H1 (cell line): Measurements from ENCODE around the gene TMEM236. TPM values are rescaled to one million over a fixed set of nuclear protein-coding genes. Genes with fewer than 3 reads are reported as not detected.

Experiments used
- CTCF ChIA-PET: fragments of 300-600 bp; sonication (Branson Sonifier 250); formaldehyde crosslinking; loops from one replicate; lab custom pipeline; 2021; ENCODE audit not compliant: partially characterized antibody; lab: Charles Lee
- POLR2A ChIA-PET: fragments of 300-600 bp; sonication (Branson Sonifier 250); formaldehyde crosslinking; loops from one replicate; lab custom pipeline; 2021; ENCODE audit warnings: inconsistent platforms; ENCODE audit not compliant: partially characterized antibody; lab: Charles Lee
- DNase-seq, 2 experiments: peaks; one replicate each; pipeline versions ENCODE4 v3.0.0 to v3.0.0-alpha.2; 2010 to 2022; ENCODE audit warnings: low spot score in 2 of 2, low read depth in 1 of 2, mixed read lengths in 1 of 2
- FAIRE-seq: peaks from 2 replicates; lab custom pipeline; 2011; peaks lifted over from hg19 to GRCh38; lab: Jason Lieb, UNC
- H2AFZ ChIP-seq: 2 replicates; pipeline ENCODE4 v1.8.1; 2012; ENCODE audit warnings: low read length, inconsistent platforms
- H2AK5ac ChIP-seq: 2 replicates; pipeline ENCODE4 v1.6.1; 2013; ENCODE audit warnings: low read depth, low read length
- H2BK120ac ChIP-seq: replicated peaks from 2 replicates; pipeline ENCODE3; 2013; ENCODE audit warnings: low read depth, low read length, inconsistent platforms
- H2BK12ac ChIP-seq: 2 replicates; pipeline ENCODE4 v1.6.1; 2013; ENCODE audit warnings: low read depth, low read length
- H2BK15ac ChIP-seq: 2 replicates; pipeline ENCODE4 v1.6.1; 2013; ENCODE audit warnings: low read length
- H2BK20ac ChIP-seq: 2 replicates; pipeline ENCODE4 v1.6.1; 2013; ENCODE audit warnings: low read length
- H2BK5ac ChIP-seq: 2 replicates; pipeline ENCODE4 v1.6.1; 2013; ENCODE audit warnings: low read depth, low read length
- H3K14ac ChIP-seq: 2 replicates; pipeline ENCODE4 v1.6.1; 2013; ENCODE audit warnings: inconsistent platforms; ENCODE audit not compliant: insufficient read length
- H3K18ac ChIP-seq: 2 replicates; pipeline ENCODE4 v1.6.1; 2013; ENCODE audit warnings: low read length; ENCODE audit errors: extremely low read depth
- H3K23ac ChIP-seq: 2 replicates; pipeline ENCODE4 v1.6.1; 2013; ENCODE audit warnings: inconsistent platforms; ENCODE audit not compliant: insufficient read length
- H3K23me2 ChIP-seq: 2 replicates; pipeline ENCODE4 v1.6.1; 2013; ENCODE audit warnings: low read depth, low read length
- H3K27ac ChIP-seq: 2 replicates; pipeline ENCODE4 v1.6.1; 2011; ENCODE audit warnings: low read depth, low read length, inconsistent platforms
- H3K27me3 ChIP-seq, 4 experiments: replicated peaks in 1 of 4; 1 replicate in 1 of 4; 2 replicates in 3 of 4; pipeline versions ENCODE4 v1.6.1 to v1.8.1; 2011 to 2013; ENCODE audit warnings: low read length in 3 of 4, mild to moderate bottlenecking in 3 of 4, inconsistent platforms in 2 of 4, mixed read lengths in 2 of 4, moderate library complexity in 1 of 4; ENCODE audit not compliant: control insufficient read depth in 3 of 4, insufficient read depth in 3 of 4; ENCODE audit errors: extremely low read depth in 1 of 4
- H3K36me3 ChIP-seq, 4 experiments: 2 replicates each; pipeline versions ENCODE4 v1.6.1 to v1.8.1; 2011 to 2013; ENCODE audit warnings: mild to moderate bottlenecking in 4 of 4, low read length in 3 of 4, moderate library complexity in 2 of 4, control low read depth in 1 of 4, inconsistent platforms in 1 of 4; ENCODE audit not compliant: insufficient read depth in 4 of 4, control insufficient read depth in 2 of 4
- H3K4ac ChIP-seq: replicated peaks from 2 replicates; pipeline ENCODE3; 2013; ENCODE audit warnings: low read length, low read depth, mixed read lengths, inconsistent platforms; ENCODE audit not compliant: insufficient read length
- H3K4me1 ChIP-seq, 4 experiments: replicated peaks in 1 of 4; 1 replicate in 1 of 4; 2 replicates in 3 of 4; pipeline versions ENCODE4 v1.6.1 to v1.8.1; 2011 to 2013; ENCODE audit warnings: low read length in 3 of 4, inconsistent platforms in 2 of 4, mixed read lengths in 1 of 4; ENCODE audit not compliant: insufficient read depth in 4 of 4, control insufficient read depth in 3 of 4
- H3K4me2 ChIP-seq, 2 experiments: 2 replicates each; pipeline versions ENCODE4 v1.6.1 to v1.8.1; 2011 to 2013; ENCODE audit warnings: low read depth in 2 of 2, low read length in 2 of 2, control low read depth in 1 of 2, inconsistent platforms in 1 of 2, mild to moderate bottlenecking in 1 of 2; ENCODE audit not compliant: insufficient read depth in 1 of 2
- H3K4me3 ChIP-seq, 4 experiments: fragments of 200-600, 300-600 bp in 1 of 4; sonication (generic), shearing (Covaris generic), sonication (Bioruptor Twin) in 1 of 4; 2 replicates each; pipeline versions ENCODE4 v1.5.1 to v1.8.1; 2011 to 2016; ENCODE audit warnings: low read length in 4 of 4, low read depth in 3 of 4, control low read depth in 2 of 4, inconsistent platforms in 2 of 4, mild to moderate bottlenecking in 2 of 4, mixed read lengths in 1 of 4, moderate library complexity in 1 of 4; ENCODE audit not compliant: insufficient read depth in 2 of 4; ENCODE audit errors: extremely low read depth in 1 of 4
- H3K56ac ChIP-seq: replicated peaks from 2 replicates; pipeline ENCODE3; 2013; ENCODE audit warnings: low read depth, mild to moderate bottlenecking, mixed read lengths, low read length, inconsistent platforms; ENCODE audit not compliant: insufficient read length
- H3K79me1 ChIP-seq: 2 replicates; pipeline ENCODE4 v1.6.1; 2013; ENCODE audit warnings: low read depth, low read length, control low read depth
- H3K79me2 ChIP-seq, 2 experiments: 2 replicates each; pipeline versions ENCODE4 v1.6.1 to v1.8.1; 2012 to 2013; ENCODE audit warnings: low read length in 2 of 2, mild to moderate bottlenecking in 2 of 2, inconsistent platforms in 1 of 2; ENCODE audit not compliant: insufficient read depth in 2 of 2, control insufficient read depth in 1 of 2
- H3K9ac ChIP-seq, 4 experiments: replicated peaks in 1 of 4; 1 replicate in 1 of 4; 2 replicates in 3 of 4; pipeline versions ENCODE4 v1.6.1 to v1.8.1; 2011 to 2013; ENCODE audit warnings: low read depth in 3 of 4, low read length in 3 of 4, control low read depth in 2 of 4, mild to moderate bottlenecking in 2 of 4, moderate library complexity in 2 of 4, inconsistent platforms in 1 of 4; ENCODE audit errors: extremely low read depth in 1 of 4
- H3K9me3 ChIP-seq, 2 experiments: 2 replicates each; pipeline versions ENCODE4 v1.6.1 to v1.8.1; 2012 to 2013; ENCODE audit warnings: mild to moderate bottlenecking in 2 of 2, moderate library complexity in 2 of 2, control low read depth in 1 of 2, inconsistent platforms in 1 of 2, low read depth in 1 of 2, low read length in 1 of 2, mixed read lengths in 1 of 2; ENCODE audit not compliant: insufficient read depth in 2 of 2
- H4K20me1 ChIP-seq, 2 experiments: replicated peaks in 1 of 2; 2 replicates each; pipeline versions ENCODE3 to v1.8.1; 2011 to 2013; ENCODE audit warnings: inconsistent platforms in 2 of 2, low read length in 2 of 2, mild to moderate bottlenecking in 1 of 2; ENCODE audit not compliant: insufficient read depth in 2 of 2, control insufficient read depth in 1 of 2
- H4K5ac ChIP-seq: 2 replicates; pipeline ENCODE4 v1.6.1; 2013; ENCODE audit warnings: low read length, low read depth, mixed read lengths, inconsistent platforms; ENCODE audit not compliant: insufficient read length
- H4K8ac ChIP-seq: 2 replicates; pipeline ENCODE4 v1.8.0; 2013; ENCODE audit warnings: mild to moderate bottlenecking, moderate library complexity, low read length, inconsistent platforms; ENCODE audit not compliant: insufficient read depth; ENCODE audit errors: extremely low read depth
- H4K91ac ChIP-seq: replicated peaks from 2 replicates; pipeline ENCODE3; 2013; ENCODE audit warnings: low read length, mixed read lengths, inconsistent platforms; ENCODE audit not compliant: insufficient read length
- CBX5 ChIP-seq: fragments of 300-800, 300-1000 bp; sonication (generic); IDR thresholded peaks from 2 replicates; pipeline ENCODE4 v1.7.1; 2016; ENCODE audit warnings: antibody characterized with exemption, low read length, low read depth
- CTBP2 ChIP-seq: IDR thresholded peaks from 2 replicates; pipeline ENCODE4 v1.7.0; 2011; ENCODE audit warnings: borderline replicate concordance, mild to moderate bottlenecking, moderate library complexity, mixed read lengths, low read length; ENCODE audit not compliant: insufficient read depth, insufficient read length
- GABPA ChIP-seq: IDR thresholded peaks from 2 replicates; pipeline ENCODE4 v1.6.1; 2011; ENCODE audit warnings: mild to moderate bottlenecking, low read length, moderate library complexity, borderline replicate concordance; ENCODE audit not compliant: insufficient read depth
- PHF8 ChIP-seq: fragments of 200-600 bp; sonication (generic); conservative IDR thresholded peaks from 2 replicates; pipeline ENCODE4 v1.7.1; 2012; ENCODE audit warnings: low read depth, mild to moderate bottlenecking, inconsistent platforms, low read length, moderate library complexity
- RXRA ChIP-seq: IDR thresholded peaks from 2 replicates; pipeline ENCODE4 v1.6.1; 2011; ENCODE audit warnings: low read depth, mild to moderate bottlenecking, low read length, moderate library complexity; ENCODE audit not compliant: insufficient read depth
- TAF7 ChIP-seq: optimal IDR thresholded peaks from 2 replicates; pipeline ENCODE3; 2011; ENCODE audit warnings: low read depth, mild to moderate bottlenecking, inconsistent platforms, low read length, moderate library complexity, borderline replicate concordance
- TBP ChIP-seq: IDR thresholded peaks from 2 replicates; pipeline ENCODE4 v1.6.1; 2011; ENCODE audit warnings: low read depth, low read length, improper control_type of control experiment
- WGBS, 2 experiments: shearing (Covaris generic) in 1 of 2; methylation state at CpG; one replicate each; pipeline versions ENCODE4 v1.1.6 to v1.1.7; 2013 to 2015; ENCODE audit warnings: low lambda C conversion rate in 2 of 2, mixed read lengths in 2 of 2, inconsistent platforms in 1 of 2, low coverage in 1 of 2, missing lambda C conversion rate in 1 of 2; ENCODE audit not compliant: insufficient replicate concordance in 2 of 2, insufficient coverage in 1 of 2, insufficient read length in 1 of 2; ENCODE audit errors: extremely low coverage in 1 of 2, missing lambda C conversion rate in 1 of 2; 5-methylcytosine and 5-hydroxymethylcytosine counted together
- polyA plus RNA-seq, 7 experiments: library from polyadenylated mRNA; depleted of rRNA in 3 of 7; stranded (reverse) in 5 of 7; unstranded in 2 of 7; fragments of >200 nt in 5 of 7; fragments of 200-250 nt in 2 of 7; gene quantifications; 1 replicate in 5 of 7; 2 replicates in 1 of 7; 4 replicates in 1 of 7; pipeline versions ENCODE4 v1.2.1 to v1.2.3, GENCODE V29; 2011 to 2013; ENCODE audit warnings: missing spikeins in 2 of 7, mixed read lengths in 2 of 7
- total RNA-seq: library from RNA; stranded (reverse); fragmentation: NEBNext Ultra II Directional; extraction: Animal tissue kit (Norgen Biotek cat#: 25700); gene quantifications from 2 replicates; pipeline ENCODE4 v1.2.1, GENCODE V29; 2021
- TF ChIP-seq, protein P1 (sequence below): IDR thresholded peaks from 2 replicates; pipeline ENCODE4 v1.6.1; 2012; ENCODE audit warnings: low read length, inconsistent platforms
- TF ChIP-seq, protein P2 (sequence below), 3 experiments: IDR thresholded peaks; 1 replicate in 2 of 3; 2 replicates in 1 of 3; pipeline versions ENCODE4 v1.5.1 to v1.6.1; 2011; ENCODE audit warnings: low read length in 3 of 3, mild to moderate bottlenecking in 3 of 3, inconsistent platforms in 2 of 3, low read depth in 1 of 3, moderate library complexity in 1 of 3; ENCODE audit not compliant: insufficient read depth in 1 of 3; ENCODE audit errors: control extremely low read depth in 1 of 3

Gene TMEM236
- total and polyA plus RNA-seq, 2 of the 8 experiments (the other 6 are each of a cell fraction or from before 2014, with no cell fraction given): 0.02 to 0.07 TPM

DNA sequence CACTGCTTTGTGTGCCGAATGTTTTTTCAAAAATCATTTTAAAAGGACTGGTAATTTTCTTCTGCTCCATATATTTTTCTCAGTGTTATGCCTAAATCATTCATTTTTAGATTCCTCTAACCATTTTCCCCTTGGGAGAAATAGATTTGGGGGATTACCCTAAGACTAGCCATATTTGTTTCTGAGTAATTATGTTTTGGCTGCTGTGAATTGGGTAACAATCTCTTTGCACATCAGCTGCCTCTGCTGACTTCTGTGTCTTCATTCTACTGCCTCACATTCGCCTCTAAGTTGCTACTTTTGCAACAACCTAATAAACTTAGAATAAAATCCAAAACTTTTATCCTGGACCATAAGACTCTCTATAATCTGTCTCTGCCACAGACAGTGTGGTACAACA is 38.6 kb downstream of the TMEM236 start:
- H3K56ac ChIP-seq: no peak overlapping the region
- H2AK5ac ChIP-seq: no peak overlapping the region
- H3K9me3 ChIP-seq: no peaks in the 10 kb centered on the region
- no peak overlapping the region for H3K14ac ChIP-seq
- H3K79me1 ChIP-seq: no peaks in the 10 kb centered on the region
- no peak overlapping the region for H4K91ac ChIP-seq
- no peak overlapping the region for H3K4me2 ChIP-seq
- no peak overlapping the region for H2BK12ac ChIP-seq
- no peaks in the 10 kb centered on the region for H3K23me2 ChIP-seq
- H3K4ac ChIP-seq: no peak overlapping the region
- H2BK5ac ChIP-seq: no peak overlapping the region
- no peak overlapping the region for H2BK15ac ChIP-seq
- no peak overlapping the region for H3K27ac ChIP-seq
- H2BK20ac ChIP-seq: no peak overlapping the region
- FAIRE-seq (no peak), DNase-seq (no peak)
- 81% methylated on average over 2 of the region's 2 CpGs; no CpG with 5 or more reads in 1 of the 2 experiments for WGBS, 2 experiments
- no peak overlapping the region for H4K5ac ChIP-seq
- POLR2A ChIA-PET: no interaction called here
- no peak overlapping the region for H2BK120ac ChIP-seq
- no peak overlapping the region for H2AFZ ChIP-seq
- H3K9ac ChIP-seq: no peak overlapping the region
- no peaks in the 10 kb centered on the region; a peak in 1 of 7 replicates for H3K4me1 ChIP-seq
- H3K36me3 ChIP-seq: no peaks in the 10 kb centered on the region
- H4K8ac ChIP-seq: no peak overlapping the region
- no peaks in the 10 kb centered on the region for H3K79me2 ChIP-seq
- no peak overlapping the region for H3K4me3 ChIP-seq
- CTCF ChIA-PET: interaction anchor here (0.8 to 3.9 kb wide), 3 partner anchors 9 to 52 kb away, joined by 5 to 18 read pairs (median 7); no protein-coding TSS in a partner anchor
- no peaks in the 10 kb centered on the region for H4K20me1 ChIP-seq
- H3K27me3 ChIP-seq: no peaks in the 10 kb centered on the region
- H3K18ac ChIP-seq: no peak overlapping the region
- H3K23ac ChIP-seq: no peak overlapping the region
- no peak for TF ChIP-seq GABPA
- TF ChIP-seq RXRA: no peak
- TF ChIP-seq, protein P1, sequence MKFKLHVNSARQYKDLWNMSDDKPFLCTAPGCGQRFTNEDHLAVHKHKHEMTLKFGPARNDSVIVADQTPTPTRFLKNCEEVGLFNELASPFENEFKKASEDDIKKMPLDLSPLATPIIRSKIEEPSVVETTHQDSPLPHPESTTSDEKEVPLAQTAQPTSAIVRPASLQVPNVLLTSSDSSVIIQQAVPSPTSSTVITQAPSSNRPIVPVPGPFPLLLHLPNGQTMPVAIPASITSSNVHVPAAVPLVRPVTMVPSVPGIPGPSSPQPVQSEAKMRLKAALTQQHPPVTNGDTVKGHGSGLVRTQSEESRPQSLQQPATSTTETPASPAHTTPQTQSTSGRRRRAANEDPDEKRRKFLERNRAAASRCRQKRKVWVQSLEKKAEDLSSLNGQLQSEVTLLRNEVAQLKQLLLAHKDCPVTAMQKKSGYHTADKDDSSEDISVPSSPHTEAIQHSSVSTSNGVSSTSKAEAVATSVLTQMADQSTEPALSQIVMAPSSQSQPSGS: no peak
- no peak for TF ChIP-seq TBP
- no peak for TF ChIP-seq CTBP2
- TF ChIP-seq CBX5: no peak
- TF ChIP-seq TAF7: no peak
- TF ChIP-seq, protein P2, sequence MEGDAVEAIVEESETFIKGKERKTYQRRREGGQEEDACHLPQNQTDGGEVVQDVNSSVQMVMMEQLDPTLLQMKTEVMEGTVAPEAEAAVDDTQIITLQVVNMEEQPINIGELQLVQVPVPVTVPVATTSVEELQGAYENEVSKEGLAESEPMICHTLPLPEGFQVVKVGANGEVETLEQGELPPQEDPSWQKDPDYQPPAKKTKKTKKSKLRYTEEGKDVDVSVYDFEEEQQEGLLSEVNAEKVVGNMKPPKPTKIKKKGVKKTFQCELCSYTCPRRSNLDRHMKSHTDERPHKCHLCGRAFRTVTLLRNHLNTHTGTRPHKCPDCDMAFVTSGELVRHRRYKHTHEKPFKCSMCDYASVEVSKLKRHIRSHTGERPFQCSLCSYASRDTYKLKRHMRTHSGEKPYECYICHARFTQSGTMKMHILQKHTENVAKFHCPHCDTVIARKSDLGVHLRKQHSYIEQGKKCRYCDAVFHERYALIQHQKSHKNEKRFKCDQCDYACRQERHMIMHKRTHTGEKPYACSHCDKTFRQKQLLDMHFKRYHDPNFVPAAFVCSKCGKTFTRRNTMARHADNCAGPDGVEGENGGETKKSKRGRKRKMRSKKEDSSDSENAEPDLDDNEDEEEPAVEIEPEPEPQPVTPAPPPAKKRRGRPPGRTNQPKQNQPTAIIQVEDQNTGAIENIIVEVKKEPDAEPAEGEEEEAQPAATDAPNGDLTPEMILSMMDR (IDR thresholded peaks at IDR 0.05; ENCODE audit: control extremely low read depth in 1 of 3, insufficient read depth in 1 of 3, low read depth in 1 of 3, low read length in 3 of 3): no peak
- TF ChIP-seq PHF8: no peak
